ENCODE measurements around the gene LARP7.

LARP7 gene

DNA sequence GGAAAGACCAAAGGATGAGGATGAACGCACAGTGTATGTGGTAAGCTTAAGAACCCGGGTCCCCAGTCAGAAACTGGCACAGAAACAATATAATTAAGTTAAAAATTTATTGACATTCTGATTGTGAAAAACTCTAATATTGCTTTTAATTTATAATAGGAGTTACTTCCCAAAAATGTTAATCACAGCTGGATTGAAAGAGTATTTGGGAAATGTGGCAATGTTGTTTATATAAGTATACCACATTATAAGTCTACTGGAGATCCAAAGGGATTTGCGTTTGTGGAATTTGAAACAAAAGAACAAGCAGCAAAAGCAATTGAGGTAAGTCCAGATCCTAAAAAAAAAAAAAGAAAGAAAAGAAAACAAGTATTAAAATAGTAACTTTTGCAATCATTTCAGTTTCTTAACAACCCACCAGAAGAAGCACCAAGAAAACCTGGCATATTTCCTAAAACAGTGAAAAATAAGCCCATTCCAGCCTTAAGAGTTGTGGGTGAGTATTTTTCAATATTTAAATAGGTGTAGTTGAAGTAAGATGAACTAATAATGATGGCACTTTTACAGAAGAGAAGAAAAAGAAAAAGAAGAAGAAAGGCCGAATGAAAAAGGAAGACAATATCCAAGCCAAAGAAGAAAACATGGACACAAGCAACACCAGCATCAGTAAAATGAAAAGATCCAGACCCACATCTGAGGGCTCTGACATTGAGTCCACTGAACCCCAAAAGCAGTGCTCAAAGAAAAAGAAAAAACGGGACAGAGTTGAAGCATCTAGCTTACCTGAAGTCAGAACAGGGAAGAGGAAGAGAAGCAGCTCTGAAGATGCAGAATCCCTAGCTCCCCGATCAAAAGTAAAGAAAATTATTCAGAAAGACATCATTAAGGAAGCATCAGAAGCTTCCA is 9.9 kb downstream of the LARP7 start:
- no peak for DNase-seq (ENCODE audit: extremely low read depth, low read depth)
- TF ChIP-seq, protein P1, sequence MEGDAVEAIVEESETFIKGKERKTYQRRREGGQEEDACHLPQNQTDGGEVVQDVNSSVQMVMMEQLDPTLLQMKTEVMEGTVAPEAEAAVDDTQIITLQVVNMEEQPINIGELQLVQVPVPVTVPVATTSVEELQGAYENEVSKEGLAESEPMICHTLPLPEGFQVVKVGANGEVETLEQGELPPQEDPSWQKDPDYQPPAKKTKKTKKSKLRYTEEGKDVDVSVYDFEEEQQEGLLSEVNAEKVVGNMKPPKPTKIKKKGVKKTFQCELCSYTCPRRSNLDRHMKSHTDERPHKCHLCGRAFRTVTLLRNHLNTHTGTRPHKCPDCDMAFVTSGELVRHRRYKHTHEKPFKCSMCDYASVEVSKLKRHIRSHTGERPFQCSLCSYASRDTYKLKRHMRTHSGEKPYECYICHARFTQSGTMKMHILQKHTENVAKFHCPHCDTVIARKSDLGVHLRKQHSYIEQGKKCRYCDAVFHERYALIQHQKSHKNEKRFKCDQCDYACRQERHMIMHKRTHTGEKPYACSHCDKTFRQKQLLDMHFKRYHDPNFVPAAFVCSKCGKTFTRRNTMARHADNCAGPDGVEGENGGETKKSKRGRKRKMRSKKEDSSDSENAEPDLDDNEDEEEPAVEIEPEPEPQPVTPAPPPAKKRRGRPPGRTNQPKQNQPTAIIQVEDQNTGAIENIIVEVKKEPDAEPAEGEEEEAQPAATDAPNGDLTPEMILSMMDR (IDR thresholded peaks at IDR 0.05; ENCODE audit: low read depth, low read length): no peak

DNA sequence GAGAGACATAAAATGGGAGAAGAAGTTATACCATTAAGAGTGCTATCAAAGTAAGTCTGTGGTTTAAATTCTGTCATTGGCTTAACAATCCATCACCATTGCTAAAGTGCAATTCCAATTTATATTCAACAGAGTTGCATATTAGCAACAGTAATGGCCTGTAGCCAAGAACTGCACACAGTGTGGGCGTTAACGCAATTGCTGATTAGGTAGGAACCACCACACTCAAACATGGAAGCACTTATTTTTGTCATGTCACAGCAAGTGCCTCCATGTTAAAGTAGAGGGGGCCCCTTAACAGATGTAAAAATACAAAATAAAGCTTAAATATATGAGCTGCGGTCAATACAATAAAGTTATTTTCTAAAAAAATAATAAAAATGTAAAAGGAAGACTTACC is 10.8 kb downstream of the LARP7 start:
- DNase-seq (ENCODE audit: extremely low read depth, low read depth): no peak

DNA sequence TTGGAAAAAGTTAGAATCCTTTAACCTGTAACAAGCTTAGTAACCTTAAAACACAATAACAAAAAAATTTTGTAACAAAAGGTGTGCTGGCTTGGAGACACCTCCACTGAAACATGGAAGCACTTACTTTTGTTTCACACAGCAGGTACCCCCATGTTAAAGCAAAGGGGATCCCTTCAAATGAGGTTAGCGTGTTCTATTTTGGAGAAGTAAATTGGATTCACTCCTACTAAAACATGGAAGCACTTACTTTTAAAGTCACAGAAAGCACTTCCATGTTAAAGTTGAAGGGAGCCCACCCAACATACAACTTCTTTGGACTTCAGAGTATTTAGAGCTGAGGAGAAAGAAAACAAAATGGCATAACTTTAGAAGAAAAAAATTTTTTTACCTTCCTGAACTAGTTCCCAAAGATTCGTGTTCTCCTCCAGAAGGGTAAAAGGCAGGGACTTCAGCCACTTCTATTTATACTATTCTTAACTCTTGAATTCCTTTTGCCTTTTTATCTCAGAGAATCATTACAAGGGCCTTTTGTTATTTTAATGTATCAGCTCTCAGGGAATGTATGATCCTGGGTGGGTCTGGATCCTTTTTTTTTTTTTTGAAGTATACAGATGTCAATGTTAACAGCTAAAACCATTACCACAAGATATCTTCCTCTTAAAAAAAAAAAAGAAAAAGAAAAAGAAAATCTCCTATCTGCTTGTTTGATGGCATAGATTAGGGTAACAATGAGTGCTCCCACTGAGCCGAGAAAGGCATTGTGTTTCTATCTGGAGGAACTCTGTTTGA is 11.5 kb downstream of the LARP7 start:
- no peak for DNase-seq (ENCODE audit: extremely low read depth, low read depth)
- TF ChIP-seq, protein P1 (IDR thresholded peaks at IDR 0.05; ENCODE audit: low read depth, low read length): no peak

More for the DNA sequence above, 10.8 kb downstream of the LARP7 start:
- TF ChIP-seq, protein P1 (IDR thresholded peaks at IDR 0.05; ENCODE audit: low read depth, low read length): no peak

DNA sequence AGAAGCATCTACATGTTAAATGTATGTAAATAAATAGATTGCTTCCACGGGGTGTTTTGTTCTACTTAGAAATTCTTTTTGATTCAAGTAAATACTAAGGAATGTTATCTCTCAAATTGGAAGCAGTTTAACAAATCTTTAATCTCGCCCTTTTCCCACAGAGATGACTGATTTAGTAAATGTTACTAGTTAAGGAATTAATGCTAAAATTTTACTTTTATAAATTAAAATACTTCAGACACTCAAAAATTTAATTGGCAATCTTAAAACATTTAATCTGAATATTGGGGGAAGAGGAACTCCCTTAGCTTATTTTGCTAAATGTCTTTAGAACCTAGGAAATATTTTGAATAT is 12.1 kb downstream of the LARP7 start:
- no peak for DNase-seq (ENCODE audit: extremely low read depth, low read depth)
- TF ChIP-seq, protein P1 (IDR thresholded peaks at IDR 0.05; ENCODE audit: low read depth, low read length): no peak

DNA sequence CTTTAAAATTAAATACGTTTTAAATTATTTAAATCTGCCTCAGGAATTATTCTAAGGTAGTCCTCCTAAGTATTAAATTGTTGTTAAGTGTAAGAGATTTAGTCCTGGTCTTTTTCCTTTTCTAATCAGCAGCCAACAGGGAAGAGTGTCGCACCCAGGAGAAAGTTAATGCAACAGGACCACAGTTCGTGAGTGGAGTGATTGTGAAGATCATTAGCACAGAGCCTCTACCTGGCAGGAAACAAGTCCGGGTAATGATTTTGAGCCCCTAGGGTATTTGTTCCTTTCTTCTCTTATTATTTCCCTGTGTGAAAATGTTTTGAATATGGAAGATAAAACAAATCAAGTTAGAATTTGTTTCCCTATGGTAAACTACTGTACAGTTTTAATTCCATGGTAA is 13.4 kb downstream of the LARP7 start:
- TF ChIP-seq, protein P1 (IDR thresholded peaks at IDR 0.05; ENCODE audit: low read depth, low read length): no peak
- no peak for DNase-seq (ENCODE audit: extremely low read depth, low read depth)

DNA sequence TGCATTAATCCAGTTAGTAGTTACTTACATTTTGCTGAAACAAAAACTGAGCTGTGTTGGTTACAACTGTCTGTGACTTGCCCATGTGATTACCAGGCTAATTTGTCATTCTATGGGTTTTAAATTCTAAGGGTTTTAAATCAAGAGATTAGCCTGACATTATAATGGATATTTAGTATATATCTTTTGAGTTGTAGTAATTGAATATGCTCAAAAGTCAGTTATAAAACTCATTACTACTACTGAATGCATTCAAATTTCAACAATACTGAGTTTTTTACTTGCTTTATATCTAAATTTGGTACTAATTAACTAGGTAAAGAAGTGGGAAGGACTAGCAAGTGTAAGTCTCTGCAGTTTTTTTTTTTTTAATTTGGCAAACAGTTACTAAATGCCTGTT is 14.7 kb downstream of the LARP7 start:
- TF ChIP-seq, protein P1 (IDR thresholded peaks at IDR 0.05; ENCODE audit: low read depth, low read length): no peak

DNA sequence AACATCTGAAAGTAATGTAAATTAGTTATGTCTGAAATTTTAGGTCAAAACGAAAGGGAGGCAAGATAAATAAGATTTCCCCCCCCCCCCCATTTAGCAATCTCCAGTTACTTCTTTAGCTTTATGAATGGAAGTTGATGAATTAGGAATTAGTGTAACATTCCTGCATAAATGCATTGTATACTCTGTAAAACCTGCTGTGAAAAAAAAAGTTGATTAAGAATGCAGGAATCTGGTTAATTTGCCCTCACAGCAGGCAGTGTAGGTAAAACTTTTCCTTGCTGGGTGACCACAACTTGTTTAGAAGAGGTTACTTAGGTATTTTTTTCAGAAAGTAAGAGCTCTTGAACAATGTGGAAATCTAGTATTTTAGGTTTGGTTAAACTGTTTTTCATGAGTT is 15.3 kb downstream of the LARP7 start:
- no peak for DNase-seq (ENCODE audit: extremely low read depth, low read depth)
- TF ChIP-seq, protein P1 (IDR thresholded peaks at IDR 0.05; ENCODE audit: low read depth, low read length): no peak

More for the DNA sequence above, 14.7 kb downstream of the LARP7 start:
- no peak for DNase-seq (ENCODE audit: extremely low read depth, low read depth)
